Common myeloid progenitor, CD34-positive (primary cell): ENCODE measurements around the gene C5orf46.

ENCODE experiments used
- CTCF ChIA-PET: fragments of 350-600 bp; sonication (Branson Sonifier 250); formaldehyde crosslinking; loops from one replicate; lab custom pipeline; 2021; ENCODE audit warnings: antibody characterized with exemption; lab: Charles Lee
- POLR2A ChIA-PET: fragments of 350-600 bp; sonication (Branson Sonifier 250); formaldehyde crosslinking; loops from one replicate; lab custom pipeline; 2021; ENCODE audit warnings: antibody characterized with exemption; lab: Charles Lee
- DNase-seq, 3 donors: peaks; one replicate each; pipeline versions ENCODE4 v3.0.0 to v3.0.0-alpha.2; 2013
- H3K27ac ChIP-seq, 2 experiments: 1 replicate in 1 of 2; 2 replicates in 1 of 2; pipeline ENCODE4 v1.7.0; 2013; ENCODE audit warnings: inconsistent platforms in 2 of 2, low read length in 2 of 2, mild to moderate bottlenecking in 2 of 2, low read depth in 1 of 2, moderate library complexity in 1 of 2; ENCODE audit not compliant: severe bottlenecking in 2 of 2, insufficient read depth in 1 of 2, poor library complexity in 1 of 2
- H3K27me3 ChIP-seq, 5 experiments: replicated peaks in 2 of 5; 1 replicate in 3 of 5; 2 replicates in 2 of 5; pipeline versions ENCODE4 v1.6.1 to v1.7.0; 2013; ENCODE audit warnings: low read length in 4 of 5, mild to moderate bottlenecking in 2 of 5, moderate library complexity in 2 of 5, inconsistent platforms in 1 of 5; ENCODE audit not compliant: insufficient read depth in 5 of 5, control insufficient read depth in 4 of 5
- H3K36me3 ChIP-seq, 4 experiments: 1 replicate in 2 of 4; 2 replicates in 2 of 4; pipeline versions ENCODE4 v1.6.1 to v1.7.0; 2013; ENCODE audit warnings: low read length in 3 of 4, control low read depth in 1 of 4, mild to moderate bottlenecking in 1 of 4; ENCODE audit not compliant: control insufficient read depth in 4 of 4, insufficient read depth in 4 of 4
- H3K4me1 ChIP-seq, 4 experiments: 1 replicate in 3 of 4; 2 replicates in 1 of 4; pipeline versions ENCODE4 v1.6.1 to v1.7.1; 2013; ENCODE audit warnings: low read length in 3 of 4, mild to moderate bottlenecking in 3 of 4, control low read depth in 1 of 4, inconsistent platforms in 1 of 4, moderate library complexity in 1 of 4; ENCODE audit not compliant: control insufficient read depth in 4 of 4, insufficient read depth in 4 of 4; ENCODE audit errors: control extremely low read depth in 1 of 4
- H3K4me3 ChIP-seq, 7 experiments: 1 replicate in 4 of 7; 2 replicates in 3 of 7; pipeline versions ENCODE4 v1.5.1 to v1.7.0; 2013; ENCODE audit warnings: mild to moderate bottlenecking in 7 of 7, low read length in 6 of 7, moderate library complexity in 6 of 7, inconsistent platforms in 2 of 7, low read depth in 2 of 7, control low read depth in 1 of 7; ENCODE audit not compliant: insufficient read depth in 4 of 7, control insufficient read depth in 1 of 7; ENCODE audit errors: extremely low read depth in 1 of 7
- H3K9me3 ChIP-seq, 5 experiments: 1 replicate in 4 of 5; 2 replicates in 1 of 5; pipeline versions ENCODE4 v1.6.1 to v1.7.1; 2013; ENCODE audit warnings: low read length in 4 of 5, mild to moderate bottlenecking in 2 of 5, inconsistent platforms in 1 of 5, low read depth in 1 of 5, moderate library complexity in 1 of 5; ENCODE audit not compliant: control insufficient read depth in 4 of 5, insufficient read depth in 2 of 5; ENCODE audit errors: control extremely low read depth in 1 of 5
- WGBS: methylation state at CpG from one replicate; pipeline ENCODE4 v1.1.5; 2013; ENCODE audit not compliant: insufficient coverage; 5-methylcytosine and 5-hydroxymethylcytosine counted together

Gene C5orf46

DNA sequence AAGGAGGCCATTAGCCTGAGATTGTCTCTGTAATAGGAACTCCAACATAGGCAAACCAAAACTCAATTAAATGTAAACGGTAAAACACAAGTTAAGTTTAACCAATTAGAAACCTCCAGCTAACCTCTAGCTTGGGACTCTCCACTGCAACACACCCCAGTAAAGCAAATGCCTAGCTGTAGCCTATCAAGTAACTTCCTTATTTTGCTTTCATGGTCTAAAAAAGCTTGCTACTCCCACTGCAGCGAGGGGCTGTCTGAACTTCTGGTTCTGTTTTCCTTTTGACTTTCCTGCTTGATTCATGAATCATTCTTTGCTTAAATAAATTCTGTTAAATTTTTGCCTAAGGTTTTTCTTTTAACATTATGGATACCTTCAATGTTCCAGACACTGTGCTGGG, 24.4 kb upstream of the C5orf46 start:
- ChIA-PET POLR2A (no interaction called here), CTCF (interaction anchor here (0.8 to 8.8 kb wide), 4 partner anchors 42 to 301 kb away, joined by 4 to 118 read pairs (median 56); no protein-coding TSS in a partner anchor)
- no peaks in the 10 kb centered on the region for H3K36me3 ChIP-seq
- peak in 2 of 3 donors; percentile 69 to 77 for DNase-seq
- whole genome bisulfite sequencing: no CpG with 5 or more reads among the region's 2 CpGs
- H3K27me3 ChIP-seq: no peaks in the 10 kb centered on the region
- no peak overlapping the region for H3K4me3 ChIP-seq
- peaks cover 0 to 2% (median 0%) of the 10 kb centered on the region in 5 experiments for H3K9me3 ChIP-seq
- peaks cover 0 to 35% (median 11%) of the 10 kb centered on the region in 4 experiments for H3K4me1 ChIP-seq
- H3K27ac ChIP-seq: no peak overlapping the region

DNA sequence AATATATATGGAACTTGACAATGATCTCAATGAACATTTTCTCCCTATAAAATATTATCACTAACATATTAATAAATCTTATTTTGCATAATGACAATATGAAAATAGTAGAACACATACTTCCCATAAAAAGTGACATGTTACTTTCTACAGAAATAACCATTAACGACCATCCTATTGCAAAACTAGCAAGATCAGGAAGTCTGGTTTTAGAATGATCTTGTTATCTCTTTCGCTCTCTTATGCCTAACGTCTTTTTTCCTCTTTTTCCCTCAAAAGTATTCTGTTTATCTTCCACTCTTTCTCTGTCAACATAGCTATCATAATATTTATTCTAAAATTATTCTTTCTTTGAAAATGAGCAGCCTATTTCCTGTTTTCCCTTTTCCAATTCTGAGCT, 21.6 kb upstream of the C5orf46 start:
- POLR2A ChIA-PET: no interaction called here
- CTCF ChIA-PET: interaction anchor here (1.0 to 8.8 kb wide), 5 partner anchors 9 to 70 kb away, joined by 3 to 109 read pairs (median 3); no protein-coding TSS in a partner anchor
- peak overlapping the region in 1 of 2 experiments; percentile 56 for H3K27ac ChIP-seq
- 0% methylated on average over 1 of the region's 3 CpGs for WGBS
- H3K27me3 ChIP-seq: no peaks in the 10 kb centered on the region
- no peaks in the 10 kb centered on the region for H3K36me3 ChIP-seq
- peak overlapping the region in 1 of 7 experiments; percentile 3 for H3K4me3 ChIP-seq
- peaks cover 0 to 35% (median 11%) of the 10 kb centered on the region in 4 experiments for H3K4me1 ChIP-seq
- DNase-seq: peak in 2 of 3 donors; percentile 27 to 49
- peaks cover 0 to 2% (median 0%) of the 10 kb centered on the region in 5 experiments for H3K9me3 ChIP-seq

DNA sequence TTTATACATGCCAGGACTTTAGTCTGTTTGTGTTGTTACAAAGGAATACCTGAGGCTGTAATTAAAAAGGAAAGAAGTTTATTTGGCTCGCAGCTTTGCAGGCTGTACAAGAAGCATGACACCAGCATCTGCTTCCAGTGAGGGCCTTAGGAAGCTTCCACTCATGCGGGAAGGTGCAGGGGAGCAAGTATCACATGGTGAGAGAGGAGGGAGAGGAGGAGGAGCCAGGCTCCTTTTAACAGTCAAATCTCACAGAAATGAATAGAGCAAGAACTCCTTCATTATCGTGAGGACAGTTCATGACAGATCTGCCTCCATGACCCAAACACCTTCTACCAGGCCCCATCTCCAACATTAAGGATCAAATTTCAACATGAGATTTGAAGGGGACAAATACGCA, 18.7 kb upstream of the C5orf46 start:
- H3K27me3 ChIP-seq: no peaks in the 10 kb centered on the region
- 100% methylated on average over 2 of the region's 4 CpGs for WGBS

DNA sequence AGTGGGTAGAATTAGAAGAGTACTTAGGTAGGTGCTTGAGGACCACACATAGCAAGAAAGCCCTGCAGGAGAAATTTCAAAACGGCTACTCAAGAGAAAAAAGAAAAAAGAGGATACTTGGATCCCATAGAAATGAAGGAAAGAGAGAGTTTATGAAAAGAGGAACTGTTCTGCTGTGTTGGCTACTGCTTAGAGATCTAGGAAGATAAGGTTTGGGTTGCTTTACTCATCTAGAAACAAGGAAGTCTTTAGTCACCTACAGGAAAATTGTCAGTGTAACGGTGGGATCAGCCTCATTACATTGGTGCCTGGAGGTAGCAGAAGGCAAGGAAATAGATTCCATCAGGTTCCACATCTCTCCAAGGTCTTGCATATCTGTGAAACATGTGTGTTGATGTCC, 14.8 kb upstream of the C5orf46 start:
- peak; percentile 67 to 80 (median 72) for DNase-seq
- H3K36me3 ChIP-seq: no peaks in the 10 kb centered on the region
- no peaks in the 10 kb centered on the region for H3K27me3 ChIP-seq
- H3K4me1 ChIP-seq: peaks cover 7 to 20% (median 14%) of the 10 kb centered on the region in 4 experiments
- WGBS: 0% methylated on average over 2 of the region's 2 CpGs
- ChIA-PET CTCF (no interaction called here), POLR2A (no interaction called here)
- H3K4me3 ChIP-seq: no peak overlapping the region
- H3K9me3 ChIP-seq: no peaks in the 10 kb centered on the region
- H3K27ac ChIP-seq: peak overlapping the region in 1 of 2 experiments; percentile 10

More for the DNA sequence above, 18.7 kb upstream of the C5orf46 start:
- ChIA-PET POLR2A (no interaction called here), CTCF (interaction anchor here (0.6 to 2.0 kb wide), 7 partner anchors 8 to 67 kb away, joined by 3 to 13 read pairs (median 5); no protein-coding TSS in a partner anchor)
- H3K4me3 ChIP-seq: no peak overlapping the region
- H3K4me1 ChIP-seq: peaks cover 9 to 39% (median 22%) of the 10 kb centered on the region in 4 experiments
- no peaks in the 10 kb centered on the region for H3K9me3 ChIP-seq
- no peak overlapping the region for H3K27ac ChIP-seq
- DNase-seq: no peak
- no peaks in the 10 kb centered on the region for H3K36me3 ChIP-seq

DNA sequence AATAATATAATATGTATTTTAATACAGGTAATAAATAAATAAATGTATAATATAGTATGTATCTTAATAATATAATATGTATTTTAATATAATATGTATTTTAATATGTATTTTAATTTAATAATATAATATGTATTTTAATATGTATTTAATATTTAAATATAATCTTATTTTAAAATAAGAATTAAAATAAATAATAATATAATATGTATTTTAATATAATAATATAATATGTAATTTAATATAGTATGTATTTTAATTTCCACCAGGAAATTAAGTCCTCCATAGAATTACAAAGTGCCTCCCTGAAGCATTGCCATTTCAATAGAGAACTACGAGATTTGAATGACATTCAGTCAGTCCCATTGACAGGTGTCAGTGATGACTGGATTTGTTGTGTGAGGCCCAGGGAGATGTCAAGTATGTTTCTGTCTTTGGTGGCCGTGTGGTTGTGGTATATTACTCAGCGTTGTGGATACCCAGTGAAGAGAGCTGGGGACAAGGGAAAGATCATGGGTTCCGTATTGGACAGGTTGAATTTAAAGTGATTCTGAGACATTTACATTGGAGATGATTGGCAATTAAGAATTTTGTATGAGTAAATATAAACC, 14.2 kb upstream of the C5orf46 start:
- ChIA-PET POLR2A (no interaction called here), CTCF (no interaction called here)
- H3K9me3 ChIP-seq: peaks cover 0 to 1% (median 0%) of the 10 kb centered on the region in 5 experiments
- DNase-seq: peak in 2 of 3 donors; percentile 32 to 46
- H3K36me3 ChIP-seq: no peaks in the 10 kb centered on the region
- peaks cover 7 to 20% (median 14%) of the 10 kb centered on the region in 4 experiments for H3K4me1 ChIP-seq
- no peak overlapping the region for H3K4me3 ChIP-seq
- H3K27me3 ChIP-seq: no peaks in the 10 kb centered on the region
- WGBS: 85% methylated on average over 4 of the region's 4 CpGs
- H3K27ac ChIP-seq: peak overlapping the region in 1 of 2 experiments; percentile 10

DNA sequence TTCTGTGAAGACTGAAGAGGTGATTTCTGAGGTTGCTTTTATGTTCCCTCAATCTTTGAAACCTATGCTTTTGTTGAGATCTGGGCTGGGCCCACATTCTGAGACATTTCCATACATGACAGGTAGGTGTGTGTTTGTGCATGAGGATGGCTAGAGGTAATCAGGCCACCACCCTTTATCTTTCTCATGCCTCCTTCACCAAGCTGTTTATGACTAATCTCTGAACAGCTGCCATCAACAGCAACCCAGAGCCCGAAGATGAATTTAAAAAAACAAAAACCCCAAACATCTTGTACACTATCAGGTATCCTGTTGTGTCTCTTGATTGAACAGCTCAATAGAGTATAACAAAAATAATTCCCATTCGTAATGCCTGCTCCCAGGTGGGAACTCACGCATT, 12.6 kb upstream of the C5orf46 start:
- WGBS: no CpG with 5 or more reads among the region's 3 CpGs

DNA sequence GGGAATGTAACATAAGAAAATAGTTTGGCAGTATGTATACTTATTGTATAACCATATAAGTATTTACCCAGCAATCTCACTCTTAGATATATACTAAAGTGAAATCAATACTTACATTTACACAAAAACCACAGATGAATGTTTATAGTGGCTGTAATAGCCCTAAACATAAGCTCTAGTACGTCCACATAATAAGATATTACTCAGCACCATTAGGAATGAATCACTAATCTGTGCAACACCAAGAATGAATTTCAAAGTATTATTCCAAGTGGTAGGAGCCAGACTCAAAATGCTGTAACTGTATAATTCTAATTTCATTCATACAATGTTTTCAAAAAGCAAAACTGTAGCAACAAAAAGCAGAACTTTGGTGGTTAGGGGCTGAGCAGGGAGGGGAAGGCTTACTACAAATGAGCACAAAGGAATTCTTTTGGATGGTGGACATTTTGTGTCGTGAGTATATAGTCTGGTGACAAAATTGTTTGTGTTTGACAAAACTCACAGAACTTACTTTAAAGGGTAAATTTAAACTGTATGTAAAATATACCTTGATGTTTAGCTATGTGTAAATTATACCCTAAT, 11.9 kb upstream of the C5orf46 start:
- no peak overlapping the region for H3K27ac ChIP-seq
- H3K36me3 ChIP-seq: no peaks in the 10 kb centered on the region
- POLR2A ChIA-PET: no interaction called here
- peaks cover 7 to 20% (median 14%) of the 10 kb centered on the region in 4 experiments for H3K4me1 ChIP-seq
- DNase-seq: peak in 2 of 3 donors; percentile 59 to 71
- CTCF ChIA-PET: interaction anchor here (0.7 to 1.1 kb wide), 2 partner anchors 16 to 60 kb away, joined by 3 to 4 read pairs; no protein-coding TSS in a partner anchor
- H3K4me3 ChIP-seq: no peak overlapping the region
- no CpG with 5 or more reads among the region's 2 CpGs for WGBS
- peaks cover 0 to 2% (median 0%) of the 10 kb centered on the region in 5 experiments for H3K9me3 ChIP-seq
- no peaks in the 10 kb centered on the region for H3K27me3 ChIP-seq

More for the DNA sequence above, 12.6 kb upstream of the C5orf46 start:
- Histone ChIP-seq H3K27ac (no peak overlapping the region), H3K36me3 (no peaks in the 10 kb centered on the region), H3K4me1 (peaks cover 7 to 20% (median 14%) of the 10 kb centered on the region in 4 experiments), H3K9me3 (peaks cover 0 to 2% (median 0%) of the 10 kb centered on the region in 5 experiments), H3K27me3 (no peaks in the 10 kb centered on the region), H3K4me3 (no peak overlapping the region)
- ChIA-PET POLR2A (no interaction called here), CTCF (interaction anchor here (0.9 to 1.1 kb wide), 2 partner anchors 16 to 61 kb away, joined by 3 to 4 read pairs; no protein-coding TSS in a partner anchor)
- DNase-seq: no peak
